AG04449 (cell line): ENCODE measurements around the gene EIF3K.

Experiments
- CTCF ChIA-PET: fragments of 350-600 bp; formaldehyde crosslinking; extraction: SDS; loops from one replicate; lab custom pipeline; 2021; ENCODE audit warnings: antibody characterized with exemption; lab: Yijun Ruan, JAX
- POLR2A ChIA-PET: fragments of 400-600, 350-600 bp; formaldehyde crosslinking; extraction: SDS; loops from one replicate; lab custom pipeline; 2020; ENCODE audit warnings: antibody characterized with exemption, inconsistent platforms; lab: Yijun Ruan, JAX
- DNase-seq: peaks from one replicate; pipeline ENCODE4 v3.0.0-alpha.2; 2010; ENCODE audit warnings: low read depth, low spot score
- H3K4me3 ChIP-seq: 2 replicates; pipeline ENCODE4 v1.5.1; 2011; ENCODE audit warnings: low read depth, mild to moderate bottlenecking, control low read depth, low read length
- TF ChIP-seq, protein P1 (sequence below): IDR thresholded peaks from one replicate; pipeline ENCODE4 v1.5.1; 2011; ENCODE audit warnings: mild to moderate bottlenecking, moderate library complexity, low read length, control low read depth, inconsistent platforms; ENCODE audit not compliant: insufficient read depth; ENCODE audit errors: missing control alignments

Gene EIF3K

DNA sequence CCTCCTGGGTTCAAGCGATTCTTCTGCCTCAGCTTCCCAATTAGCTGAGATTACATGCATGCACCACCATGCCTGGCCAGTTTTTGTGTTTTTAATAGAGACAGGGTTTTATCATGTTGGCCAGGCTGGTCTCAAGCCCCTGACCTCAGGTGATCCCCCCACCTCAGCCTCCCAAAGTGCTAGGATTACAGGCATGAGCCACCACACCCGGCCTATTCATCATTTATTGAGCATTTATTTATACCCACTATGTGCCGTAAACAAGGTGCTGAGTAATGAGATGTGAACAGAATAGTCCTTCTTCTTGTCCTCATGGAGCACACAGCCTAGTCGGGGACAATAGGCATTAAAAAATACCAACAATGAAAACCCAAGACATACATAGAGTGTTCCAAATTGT is 54.0 kb downstream of the EIF3K start:
- no peak for DNase-seq
- ChIA-PET POLR2A (no interaction called here), CTCF (no interaction called here)
- TF ChIP-seq, protein P1, sequence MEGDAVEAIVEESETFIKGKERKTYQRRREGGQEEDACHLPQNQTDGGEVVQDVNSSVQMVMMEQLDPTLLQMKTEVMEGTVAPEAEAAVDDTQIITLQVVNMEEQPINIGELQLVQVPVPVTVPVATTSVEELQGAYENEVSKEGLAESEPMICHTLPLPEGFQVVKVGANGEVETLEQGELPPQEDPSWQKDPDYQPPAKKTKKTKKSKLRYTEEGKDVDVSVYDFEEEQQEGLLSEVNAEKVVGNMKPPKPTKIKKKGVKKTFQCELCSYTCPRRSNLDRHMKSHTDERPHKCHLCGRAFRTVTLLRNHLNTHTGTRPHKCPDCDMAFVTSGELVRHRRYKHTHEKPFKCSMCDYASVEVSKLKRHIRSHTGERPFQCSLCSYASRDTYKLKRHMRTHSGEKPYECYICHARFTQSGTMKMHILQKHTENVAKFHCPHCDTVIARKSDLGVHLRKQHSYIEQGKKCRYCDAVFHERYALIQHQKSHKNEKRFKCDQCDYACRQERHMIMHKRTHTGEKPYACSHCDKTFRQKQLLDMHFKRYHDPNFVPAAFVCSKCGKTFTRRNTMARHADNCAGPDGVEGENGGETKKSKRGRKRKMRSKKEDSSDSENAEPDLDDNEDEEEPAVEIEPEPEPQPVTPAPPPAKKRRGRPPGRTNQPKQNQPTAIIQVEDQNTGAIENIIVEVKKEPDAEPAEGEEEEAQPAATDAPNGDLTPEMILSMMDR, result no peak
- H3K4me3 ChIP-seq, result no peak overlapping the region

DNA sequence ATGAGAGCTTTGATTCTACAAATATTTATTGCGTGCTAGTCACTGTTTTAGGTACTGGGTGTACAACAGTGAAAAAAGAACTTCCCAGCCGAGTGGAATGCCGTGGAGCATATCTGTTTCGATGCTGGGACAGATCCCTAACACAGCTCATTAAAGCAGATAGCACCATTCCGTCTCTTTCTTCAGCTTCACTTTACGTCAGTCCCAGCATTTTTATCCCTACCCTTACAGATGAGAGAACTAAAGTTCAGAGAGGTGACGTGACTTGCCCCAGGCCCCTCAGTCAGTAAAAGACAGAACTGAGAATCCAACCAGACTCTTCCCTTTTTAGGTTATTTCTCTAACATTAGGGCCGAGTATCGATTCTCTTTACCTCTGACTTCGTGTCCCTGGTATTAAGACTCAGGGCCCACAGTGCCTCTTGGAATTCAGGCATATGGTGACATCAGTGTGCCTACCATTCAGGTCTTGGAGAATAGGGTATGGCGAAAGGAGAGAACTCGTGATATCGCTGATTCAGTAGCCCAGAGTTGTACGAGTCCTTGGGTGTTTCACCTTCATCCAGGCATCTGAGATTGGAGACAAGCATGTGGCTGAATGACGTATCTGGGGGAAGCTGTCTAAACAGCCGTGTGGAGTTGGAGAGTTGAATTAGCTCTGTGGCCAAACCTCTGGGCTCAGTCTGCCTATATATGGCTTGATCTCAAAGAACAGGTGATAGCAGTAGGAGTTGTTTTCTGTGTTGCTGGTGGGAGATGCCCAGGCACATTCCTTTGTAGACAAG is 55.6 kb downstream of the EIF3K start:
- ChIA-PET POLR2A (interaction anchor here (0.6 kb wide), 1 partner anchor 13 kb away, joined by 3 read pairs; no protein-coding TSS in a partner anchor), CTCF (interaction anchor here (1.0 to 1.3 kb wide), 3 partner anchors 8 to 11 kb away, joined by 3 to 5 read pairs (median 4); no protein-coding TSS in a partner anchor)
- H3K4me3 ChIP-seq, result no peak overlapping the region
- no peak for DNase-seq
- TF ChIP-seq, protein P1, result no peak

DNA sequence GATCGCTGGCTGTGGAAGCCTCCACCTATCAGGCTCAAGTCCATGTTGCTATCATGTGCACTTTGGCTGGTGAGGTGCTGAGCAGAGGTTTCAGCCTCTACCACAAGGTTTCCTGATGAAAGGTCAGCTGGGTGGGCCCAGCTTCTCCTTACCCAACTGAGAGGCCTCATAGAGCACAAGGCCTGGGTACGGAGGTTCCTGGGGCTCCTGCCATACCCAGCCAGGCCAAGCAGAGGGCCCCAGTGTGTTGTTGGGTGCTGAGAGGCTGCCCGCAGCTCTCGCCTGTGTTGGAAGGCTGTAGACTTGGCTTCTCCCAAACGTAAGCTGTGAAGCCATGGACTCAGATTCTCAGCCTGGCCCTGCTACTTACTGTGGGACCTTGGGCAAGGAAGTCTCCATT is 56.6 kb downstream of the EIF3K start:
- POLR2A ChIA-PET, result no interaction called here
- H3K4me3 ChIP-seq, result no peak overlapping the region
- CTCF ChIA-PET, result interaction anchor here (1.0 to 1.3 kb wide), 3 partner anchors 9 to 11 kb away, joined by 3 to 5 read pairs (median 4); no protein-coding TSS in a partner anchor
- TF ChIP-seq, protein P1, result no peak
- DNase-seq, result no peak

DNA sequence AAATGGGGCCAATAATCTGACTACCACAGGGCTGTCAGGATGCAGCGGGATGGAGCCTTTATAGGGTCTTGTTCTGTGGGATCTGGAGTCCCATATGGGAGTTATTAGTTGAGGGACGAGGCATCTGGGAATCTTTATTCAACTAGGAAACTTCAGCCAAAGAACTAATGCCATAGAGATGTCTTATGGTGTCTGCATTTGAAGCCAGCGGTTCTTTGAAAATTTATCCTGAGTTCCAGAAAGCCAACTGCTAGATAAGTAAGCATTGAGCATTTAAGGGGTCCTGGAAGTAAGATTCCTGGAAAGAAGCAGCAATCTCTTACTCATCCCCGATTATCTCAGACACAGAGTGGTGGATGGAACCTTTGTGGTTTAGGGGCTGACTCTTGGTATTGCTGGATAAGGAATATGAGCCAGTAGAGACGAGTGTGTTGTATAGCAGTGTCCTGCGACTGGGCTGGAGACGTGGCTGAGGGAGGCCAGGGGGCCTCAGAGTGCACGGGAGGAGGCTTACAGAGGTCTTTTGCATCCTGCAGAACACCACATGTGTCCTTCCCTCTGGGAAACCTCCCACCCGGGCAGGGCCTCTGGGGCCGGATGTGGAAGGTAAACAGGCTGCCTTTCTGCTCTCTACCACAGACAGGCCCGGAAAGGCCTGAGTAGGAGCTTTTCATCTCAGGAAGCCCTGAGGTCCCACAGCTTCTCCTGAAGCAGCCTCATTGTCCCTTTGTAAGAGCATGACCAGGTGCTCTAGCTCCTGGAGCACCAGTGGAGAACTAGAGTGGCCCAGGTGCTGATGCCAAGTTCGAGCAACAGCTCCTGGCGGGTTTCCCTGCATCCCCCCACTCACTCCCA is 57.3 kb downstream of the EIF3K start:
- POLR2A ChIA-PET, result no interaction called here
- TF ChIP-seq, protein P1, result no peak
- DNase-seq, result no peak
- H3K4me3 ChIP-seq, result peak overlapping the region; percentile 3; the same call in 1 of the 2 replicates
- CTCF ChIA-PET, result interaction anchor here (1.0 kb wide), 1 partner anchor 302 kb away, joined by 3 read pairs; the partner anchor contains the start of gene PSMD8

DNA sequence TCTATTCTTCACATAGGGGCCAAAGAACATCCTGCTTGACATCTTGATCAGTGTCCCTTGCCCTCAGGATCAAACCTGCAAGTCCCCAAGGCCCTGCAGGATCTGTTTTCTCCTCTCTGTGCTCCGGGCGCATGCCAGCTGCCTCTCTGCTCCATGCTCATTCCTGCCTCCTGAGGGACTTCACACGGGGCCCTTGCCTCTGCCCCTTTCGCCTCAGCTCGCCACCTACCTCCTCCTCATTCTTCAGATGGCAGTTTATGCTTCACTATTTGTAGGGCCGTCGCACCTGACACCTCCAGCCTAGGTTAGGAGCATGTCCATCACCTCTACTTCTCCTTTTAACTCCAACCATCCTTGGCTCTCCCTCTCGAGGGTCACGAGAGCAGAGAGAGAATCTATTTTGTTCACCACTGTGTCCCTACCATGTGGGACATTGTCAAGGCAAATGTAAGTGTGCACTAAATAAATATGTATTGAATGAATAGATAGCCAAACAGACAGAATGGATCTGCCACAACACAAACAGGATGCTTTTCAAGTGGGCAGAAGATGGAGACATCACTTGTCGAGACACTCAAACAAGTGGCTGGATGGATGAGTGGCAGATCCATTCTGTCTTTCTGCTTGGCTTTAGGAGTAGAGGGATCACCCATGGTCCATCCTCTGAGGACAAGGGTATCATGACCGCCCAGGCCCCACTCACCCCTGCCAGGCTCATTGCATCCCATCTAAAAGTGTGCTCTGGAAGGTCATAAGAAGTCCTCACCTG is 58.1 kb downstream of the EIF3K start:
- TF ChIP-seq, protein P1, result no peak
- no peak overlapping the region for H3K4me3 ChIP-seq
- ChIA-PET CTCF (interaction anchor here (1.0 kb wide), 1 partner anchor 303 kb away, joined by 3 read pairs; the partner anchor contains the start of gene PSMD8), POLR2A (no interaction called here)
- no peak for DNase-seq
